ENCODE data around the gene ANK2. TPM values are rescaled to one million over a fixed set of nuclear protein-coding genes. Genes with fewer than 3 reads are reported as not detected.

ANK2 gene
- total RNA-seq, 2 donors from 2014 or later = 3.5 to 26.0 TPM

DNA sequence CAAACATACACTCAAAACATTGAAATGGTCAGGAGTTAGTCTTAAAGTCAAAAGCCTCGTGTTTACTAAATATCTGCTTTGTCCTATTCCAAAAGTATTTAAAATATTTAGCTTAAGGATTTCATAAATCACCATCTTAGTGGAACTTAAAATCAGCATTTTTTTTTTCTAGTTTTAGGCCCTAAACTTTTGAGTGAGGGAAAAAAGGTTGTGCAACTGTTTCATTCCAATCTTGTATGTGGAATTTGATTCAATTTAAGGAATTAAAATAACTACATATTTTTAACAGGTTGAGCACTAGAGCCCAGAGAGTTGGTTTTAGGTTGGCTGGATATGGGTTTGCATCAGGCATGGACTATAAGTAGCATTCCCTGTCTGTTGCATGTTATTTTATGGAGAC, 35.7 kb upstream of the ANK2 start:
- H3K36me3 ChIP-seq = no peaks in the 10 kb centered on the region
- TF ChIP-seq, protein P1, sequence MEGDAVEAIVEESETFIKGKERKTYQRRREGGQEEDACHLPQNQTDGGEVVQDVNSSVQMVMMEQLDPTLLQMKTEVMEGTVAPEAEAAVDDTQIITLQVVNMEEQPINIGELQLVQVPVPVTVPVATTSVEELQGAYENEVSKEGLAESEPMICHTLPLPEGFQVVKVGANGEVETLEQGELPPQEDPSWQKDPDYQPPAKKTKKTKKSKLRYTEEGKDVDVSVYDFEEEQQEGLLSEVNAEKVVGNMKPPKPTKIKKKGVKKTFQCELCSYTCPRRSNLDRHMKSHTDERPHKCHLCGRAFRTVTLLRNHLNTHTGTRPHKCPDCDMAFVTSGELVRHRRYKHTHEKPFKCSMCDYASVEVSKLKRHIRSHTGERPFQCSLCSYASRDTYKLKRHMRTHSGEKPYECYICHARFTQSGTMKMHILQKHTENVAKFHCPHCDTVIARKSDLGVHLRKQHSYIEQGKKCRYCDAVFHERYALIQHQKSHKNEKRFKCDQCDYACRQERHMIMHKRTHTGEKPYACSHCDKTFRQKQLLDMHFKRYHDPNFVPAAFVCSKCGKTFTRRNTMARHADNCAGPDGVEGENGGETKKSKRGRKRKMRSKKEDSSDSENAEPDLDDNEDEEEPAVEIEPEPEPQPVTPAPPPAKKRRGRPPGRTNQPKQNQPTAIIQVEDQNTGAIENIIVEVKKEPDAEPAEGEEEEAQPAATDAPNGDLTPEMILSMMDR (IDR thresholded peaks at IDR 0.05) = no peak
- TF ChIP-seq POLR2AphosphoS5 (IDR thresholded peaks at IDR 0.05) = no peak
- TF ChIP-seq POLR2A (IDR thresholded peaks at IDR 0.05) = no peak
- intact Hi-C loops (cut with DNase I) = no loop called here
- H3K27me3 ChIP-seq (replicated peaks; ENCODE audit: insufficient read depth) = no peaks in the 10 kb centered on the region
- H3K4me3 ChIP-seq = no peak overlapping the region
- WGBS = 68% methylated on average over 1 of the region's 1 CpG
- no peak for DNase-seq (ENCODE audit: low spot score)
- H3K4me1 ChIP-seq (replicated peaks) = no peaks in the 10 kb centered on the region
- no peak overlapping the region for H3K27ac ChIP-seq
- H3K9me3 ChIP-seq = no peaks in the 10 kb centered on the region

DNA sequence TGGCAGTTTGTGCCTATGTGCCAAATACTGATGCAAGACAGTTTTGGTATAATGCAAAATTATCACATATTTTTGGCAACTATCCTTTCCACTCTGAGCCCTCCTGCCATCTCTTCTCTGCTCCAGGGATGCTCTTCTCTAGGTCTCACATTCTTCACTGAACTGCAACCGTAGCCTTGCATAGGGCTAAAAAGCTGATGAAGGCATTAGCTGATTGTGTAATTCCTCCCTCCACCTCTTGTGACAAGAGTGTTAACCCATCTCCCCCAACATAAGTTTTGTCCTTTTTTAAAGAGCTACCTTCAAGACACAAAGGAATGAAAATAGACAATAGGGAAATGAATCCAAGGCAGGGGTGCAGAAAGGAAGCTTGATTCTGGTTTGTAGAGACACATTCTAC, 33.1 kb upstream of the ANK2 start:
- TF ChIP-seq, protein P1 (IDR thresholded peaks at IDR 0.05) = no peak
- TF ChIP-seq POLR2A (IDR thresholded peaks at IDR 0.05) (no peak), POLR2AphosphoS5 (IDR thresholded peaks at IDR 0.05) (no peak)

DNA sequence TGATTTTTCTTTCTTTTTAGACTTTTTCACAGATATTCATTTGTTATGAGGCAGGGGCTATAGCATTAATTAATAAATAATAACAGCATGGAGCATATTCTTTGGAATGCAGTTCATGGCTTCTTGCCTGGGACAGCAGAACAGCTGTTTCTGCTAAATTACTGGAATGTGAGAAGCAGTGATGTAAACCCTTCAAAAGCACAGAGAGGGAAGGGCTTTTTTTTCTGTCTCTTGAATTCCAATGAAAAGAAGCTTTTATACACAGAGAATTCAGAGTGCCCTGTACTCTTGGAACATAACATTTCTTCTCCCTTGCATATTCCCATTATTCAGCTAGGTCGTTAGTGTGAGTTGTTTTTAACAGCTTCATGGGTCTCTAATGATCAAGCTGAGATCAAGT, 28.5 kb upstream of the ANK2 start:
- Histone ChIP-seq H3K27me3 (replicated peaks; ENCODE audit: insufficient read depth) (no peaks in the 10 kb centered on the region), H3K27ac (no peak overlapping the region), H3K36me3 (no peaks in the 10 kb centered on the region), H3K4me3 (no peak overlapping the region), H3K9me3 (no peaks in the 10 kb centered on the region), H3K4me1 (replicated peaks) (no peaks in the 10 kb centered on the region)
- DNase-seq (ENCODE audit: low spot score) = no peak
- WGBS = 42% methylated on average over 1 of the region's 1 CpG
- TF ChIP-seq POLR2A (IDR thresholded peaks at IDR 0.05) (no peak), POLR2AphosphoS5 (IDR thresholded peaks at IDR 0.05) (no peak)
- TF ChIP-seq, protein P1 (IDR thresholded peaks at IDR 0.05) = no peak
- intact Hi-C loops (cut with DNase I) = no loop called here

More for the DNA sequence above, 33.1 kb upstream of the ANK2 start:
- no peak for DNase-seq (ENCODE audit: low spot score)
- H3K27me3 ChIP-seq (replicated peaks; ENCODE audit: insufficient read depth) = no peaks in the 10 kb centered on the region
- H3K4me3 ChIP-seq = no peak overlapping the region
- H3K9me3 ChIP-seq = no peaks in the 10 kb centered on the region
- intact Hi-C loops (cut with DNase I) = loop anchor here (2.0 kb wide), 1 partner anchor 34 kb away; no protein-coding TSS in a partner anchor
- no peak overlapping the region for H3K27ac ChIP-seq
- no peaks in the 10 kb centered on the region for H3K36me3 ChIP-seq
- 100% methylated on average over 1 of the region's 1 CpG for WGBS
- H3K4me1 ChIP-seq (replicated peaks) = no peaks in the 10 kb centered on the region

DNA sequence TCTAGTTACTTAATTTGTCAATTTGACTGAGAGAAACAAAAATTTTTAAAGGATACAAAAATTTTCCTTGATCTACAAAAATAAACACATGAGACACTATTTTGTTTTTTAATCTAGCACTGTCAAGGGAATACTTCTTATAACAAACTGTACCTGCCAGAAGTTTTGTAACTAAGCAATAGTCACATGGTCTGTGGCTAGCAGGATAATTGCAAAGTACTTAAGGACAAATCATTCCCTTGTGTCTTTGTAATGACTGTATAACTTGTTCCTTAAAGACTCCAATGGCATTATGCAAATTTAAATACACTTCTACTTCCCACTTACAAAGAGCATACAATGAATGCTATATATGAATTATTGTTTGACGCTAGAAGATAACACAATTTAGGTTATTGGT, 25.1 kb upstream of the ANK2 start:
- no peak overlapping the region for H3K4me3 ChIP-seq
- H3K36me3 ChIP-seq = no peaks in the 10 kb centered on the region
- TF ChIP-seq, protein P1 (IDR thresholded peaks at IDR 0.05) = no peak
- no peak for TF ChIP-seq POLR2AphosphoS5 (IDR thresholded peaks at IDR 0.05)
- no peak for TF ChIP-seq POLR2A (IDR thresholded peaks at IDR 0.05)
- no peaks in the 10 kb centered on the region for H3K4me1 ChIP-seq (replicated peaks)
- H3K9me3 ChIP-seq = no peaks in the 10 kb centered on the region
- 96% methylated on average over 1 of the region's 1 CpG for WGBS
- DNase-seq (ENCODE audit: low spot score) = no peak
- no peak overlapping the region for H3K27ac ChIP-seq
- intact Hi-C loops (cut with DNase I) = no loop called here
- no peaks in the 10 kb centered on the region for H3K27me3 ChIP-seq (replicated peaks; ENCODE audit: insufficient read depth)

DNA sequence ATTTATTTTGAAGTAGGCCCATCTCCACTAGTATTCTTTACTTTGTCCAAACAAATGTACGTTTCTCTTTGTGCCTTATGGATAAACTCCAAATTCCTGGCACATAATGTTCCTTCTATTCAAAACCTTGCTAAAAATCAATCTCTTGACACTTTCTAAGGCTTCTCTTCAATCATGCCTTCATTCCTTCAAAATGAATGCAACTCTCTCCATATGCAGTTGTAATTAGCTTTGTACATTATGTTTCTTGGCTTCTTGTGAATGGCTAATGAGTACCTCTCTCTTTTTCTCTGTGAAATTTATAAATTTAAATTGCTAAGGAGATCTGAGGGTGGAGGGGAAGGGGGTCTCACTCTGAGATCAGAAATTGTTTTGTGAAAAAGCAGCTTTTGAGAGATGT, 24.0 kb upstream of the ANK2 start:
- Histone ChIP-seq H3K9me3 (no peaks in the 10 kb centered on the region), H3K36me3 (no peaks in the 10 kb centered on the region), H3K4me3 (no peak overlapping the region), H3K27me3 (replicated peaks; ENCODE audit: insufficient read depth) (no peaks in the 10 kb centered on the region), H3K27ac (no peak overlapping the region), H3K4me1 (replicated peaks) (no peaks in the 10 kb centered on the region)
- intact Hi-C loops (cut with DNase I) = no loop called here
- 45% methylated on average over 1 of the region's 1 CpG for WGBS
- DNase-seq (ENCODE audit: low spot score) = no peak
- TF ChIP-seq POLR2AphosphoS5 (IDR thresholded peaks at IDR 0.05) (no peak), POLR2A (IDR thresholded peaks at IDR 0.05) (no peak)
- TF ChIP-seq, protein P1 (IDR thresholded peaks at IDR 0.05) = no peak
